ENCODE measurements around the gene BLNK.

DNA sequence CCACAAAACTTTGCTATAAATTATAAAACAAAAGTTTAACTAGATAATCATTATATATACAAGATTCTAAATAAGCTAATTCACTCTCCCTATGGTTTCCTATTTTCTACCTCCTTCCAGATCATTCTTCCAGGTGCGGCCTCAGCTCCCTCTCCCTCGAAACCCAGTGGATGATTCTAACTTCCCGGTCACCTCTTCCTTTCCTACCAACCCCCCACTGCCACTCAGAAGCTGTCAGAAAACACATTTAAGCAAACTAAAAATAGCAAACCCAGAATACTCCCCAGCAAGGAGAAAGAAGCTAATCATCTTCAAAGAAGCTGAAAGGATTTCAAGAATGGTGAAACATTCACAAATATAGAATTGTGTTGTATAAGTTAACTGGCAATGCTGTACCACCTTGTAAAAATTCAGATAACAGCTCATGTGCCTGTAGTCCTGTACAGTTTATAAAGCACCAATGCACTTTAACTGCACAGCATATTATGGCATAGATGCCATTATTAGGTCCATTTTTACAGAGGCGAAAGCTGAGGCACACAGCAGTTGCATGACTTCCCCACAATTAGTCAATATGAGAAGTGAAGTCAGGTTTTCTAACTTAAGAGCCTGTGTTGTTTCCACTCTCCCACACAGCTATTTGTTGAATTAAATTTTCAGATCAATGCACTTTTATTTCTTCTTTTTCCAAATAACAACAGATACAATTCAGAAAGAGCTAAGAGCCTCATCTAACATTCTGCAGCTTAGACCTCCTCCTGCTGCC is 19.2 kb upstream of the BLNK start:
- TF ChIP-seq CREB1 (CRISPR knock-in tag; IDR thresholded peaks at IDR 0.05; ENCODE audit: low read depth) (no peak), EZH2 (IDR thresholded peaks at IDR 0.05; ENCODE audit: low read depth, unreplicated experiment) (no peak), ZNF114 (CRISPR knock-in tag; IDR thresholded peaks at IDR 0.05) (no peak), POLR2AphosphoS5 (IDR thresholded peaks at IDR 0.05; ENCODE audit: low read depth) (no peak), JUNB (IDR thresholded peaks at IDR 0.05; ENCODE audit: unreplicated experiment) (no peak), EZH2phosphoT487 (IDR thresholded peaks at IDR 0.05; ENCODE audit: unreplicated experiment) (no peak), ZNF331 (CRISPR knock-in tag; IDR thresholded peaks at IDR 0.05; ENCODE audit: low read depth) (no peak), STAT1 (IDR thresholded peaks at IDR 0.05; ENCODE audit: unreplicated experiment) (no peak), NANOG (IDR thresholded peaks at IDR 0.05; ENCODE audit: borderline replicate concordance) (no peak)
- TF ChIP-seq, protein P1, sequence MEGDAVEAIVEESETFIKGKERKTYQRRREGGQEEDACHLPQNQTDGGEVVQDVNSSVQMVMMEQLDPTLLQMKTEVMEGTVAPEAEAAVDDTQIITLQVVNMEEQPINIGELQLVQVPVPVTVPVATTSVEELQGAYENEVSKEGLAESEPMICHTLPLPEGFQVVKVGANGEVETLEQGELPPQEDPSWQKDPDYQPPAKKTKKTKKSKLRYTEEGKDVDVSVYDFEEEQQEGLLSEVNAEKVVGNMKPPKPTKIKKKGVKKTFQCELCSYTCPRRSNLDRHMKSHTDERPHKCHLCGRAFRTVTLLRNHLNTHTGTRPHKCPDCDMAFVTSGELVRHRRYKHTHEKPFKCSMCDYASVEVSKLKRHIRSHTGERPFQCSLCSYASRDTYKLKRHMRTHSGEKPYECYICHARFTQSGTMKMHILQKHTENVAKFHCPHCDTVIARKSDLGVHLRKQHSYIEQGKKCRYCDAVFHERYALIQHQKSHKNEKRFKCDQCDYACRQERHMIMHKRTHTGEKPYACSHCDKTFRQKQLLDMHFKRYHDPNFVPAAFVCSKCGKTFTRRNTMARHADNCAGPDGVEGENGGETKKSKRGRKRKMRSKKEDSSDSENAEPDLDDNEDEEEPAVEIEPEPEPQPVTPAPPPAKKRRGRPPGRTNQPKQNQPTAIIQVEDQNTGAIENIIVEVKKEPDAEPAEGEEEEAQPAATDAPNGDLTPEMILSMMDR (conservative IDR thresholded peaks at IDR 0.05; ENCODE audit: low read depth in 2 of 2), result no peak
- TF ChIP-seq, protein P2, sequence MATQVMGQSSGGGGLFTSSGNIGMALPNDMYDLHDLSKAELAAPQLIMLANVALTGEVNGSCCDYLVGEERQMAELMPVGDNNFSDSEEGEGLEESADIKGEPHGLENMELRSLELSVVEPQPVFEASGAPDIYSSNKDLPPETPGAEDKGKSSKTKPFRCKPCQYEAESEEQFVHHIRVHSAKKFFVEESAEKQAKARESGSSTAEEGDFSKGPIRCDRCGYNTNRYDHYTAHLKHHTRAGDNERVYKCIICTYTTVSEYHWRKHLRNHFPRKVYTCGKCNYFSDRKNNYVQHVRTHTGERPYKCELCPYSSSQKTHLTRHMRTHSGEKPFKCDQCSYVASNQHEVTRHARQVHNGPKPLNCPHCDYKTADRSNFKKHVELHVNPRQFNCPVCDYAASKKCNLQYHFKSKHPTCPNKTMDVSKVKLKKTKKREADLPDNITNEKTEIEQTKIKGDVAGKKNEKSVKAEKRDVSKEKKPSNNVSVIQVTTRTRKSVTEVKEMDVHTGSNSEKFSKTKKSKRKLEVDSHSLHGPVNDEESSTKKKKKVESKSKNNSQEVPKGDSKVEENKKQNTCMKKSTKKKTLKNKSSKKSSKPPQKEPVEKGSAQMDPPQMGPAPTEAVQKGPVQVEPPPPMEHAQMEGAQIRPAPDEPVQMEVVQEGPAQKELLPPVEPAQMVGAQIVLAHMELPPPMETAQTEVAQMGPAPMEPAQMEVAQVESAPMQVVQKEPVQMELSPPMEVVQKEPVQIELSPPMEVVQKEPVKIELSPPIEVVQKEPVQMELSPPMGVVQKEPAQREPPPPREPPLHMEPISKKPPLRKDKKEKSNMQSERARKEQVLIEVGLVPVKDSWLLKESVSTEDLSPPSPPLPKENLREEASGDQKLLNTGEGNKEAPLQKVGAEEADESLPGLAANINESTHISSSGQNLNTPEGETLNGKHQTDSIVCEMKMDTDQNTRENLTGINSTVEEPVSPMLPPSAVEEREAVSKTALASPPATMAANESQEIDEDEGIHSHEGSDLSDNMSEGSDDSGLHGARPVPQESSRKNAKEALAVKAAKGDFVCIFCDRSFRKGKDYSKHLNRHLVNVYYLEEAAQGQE (IDR thresholded peaks at IDR 0.05; ENCODE audit: unreplicated experiment), result no peak
- TF ChIP-seq, protein P3, sequence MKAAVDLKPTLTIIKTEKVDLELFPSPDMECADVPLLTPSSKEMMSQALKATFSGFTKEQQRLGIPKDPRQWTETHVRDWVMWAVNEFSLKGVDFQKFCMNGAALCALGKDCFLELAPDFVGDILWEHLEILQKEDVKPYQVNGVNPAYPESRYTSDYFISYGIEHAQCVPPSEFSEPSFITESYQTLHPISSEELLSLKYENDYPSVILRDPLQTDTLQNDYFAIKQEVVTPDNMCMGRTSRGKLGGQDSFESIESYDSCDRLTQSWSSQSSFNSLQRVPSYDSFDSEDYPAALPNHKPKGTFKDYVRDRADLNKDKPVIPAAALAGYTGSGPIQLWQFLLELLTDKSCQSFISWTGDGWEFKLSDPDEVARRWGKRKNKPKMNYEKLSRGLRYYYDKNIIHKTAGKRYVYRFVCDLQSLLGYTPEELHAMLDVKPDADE (IDR thresholded peaks at IDR 0.05), result no peak
- TF ChIP-seq, protein P4, sequence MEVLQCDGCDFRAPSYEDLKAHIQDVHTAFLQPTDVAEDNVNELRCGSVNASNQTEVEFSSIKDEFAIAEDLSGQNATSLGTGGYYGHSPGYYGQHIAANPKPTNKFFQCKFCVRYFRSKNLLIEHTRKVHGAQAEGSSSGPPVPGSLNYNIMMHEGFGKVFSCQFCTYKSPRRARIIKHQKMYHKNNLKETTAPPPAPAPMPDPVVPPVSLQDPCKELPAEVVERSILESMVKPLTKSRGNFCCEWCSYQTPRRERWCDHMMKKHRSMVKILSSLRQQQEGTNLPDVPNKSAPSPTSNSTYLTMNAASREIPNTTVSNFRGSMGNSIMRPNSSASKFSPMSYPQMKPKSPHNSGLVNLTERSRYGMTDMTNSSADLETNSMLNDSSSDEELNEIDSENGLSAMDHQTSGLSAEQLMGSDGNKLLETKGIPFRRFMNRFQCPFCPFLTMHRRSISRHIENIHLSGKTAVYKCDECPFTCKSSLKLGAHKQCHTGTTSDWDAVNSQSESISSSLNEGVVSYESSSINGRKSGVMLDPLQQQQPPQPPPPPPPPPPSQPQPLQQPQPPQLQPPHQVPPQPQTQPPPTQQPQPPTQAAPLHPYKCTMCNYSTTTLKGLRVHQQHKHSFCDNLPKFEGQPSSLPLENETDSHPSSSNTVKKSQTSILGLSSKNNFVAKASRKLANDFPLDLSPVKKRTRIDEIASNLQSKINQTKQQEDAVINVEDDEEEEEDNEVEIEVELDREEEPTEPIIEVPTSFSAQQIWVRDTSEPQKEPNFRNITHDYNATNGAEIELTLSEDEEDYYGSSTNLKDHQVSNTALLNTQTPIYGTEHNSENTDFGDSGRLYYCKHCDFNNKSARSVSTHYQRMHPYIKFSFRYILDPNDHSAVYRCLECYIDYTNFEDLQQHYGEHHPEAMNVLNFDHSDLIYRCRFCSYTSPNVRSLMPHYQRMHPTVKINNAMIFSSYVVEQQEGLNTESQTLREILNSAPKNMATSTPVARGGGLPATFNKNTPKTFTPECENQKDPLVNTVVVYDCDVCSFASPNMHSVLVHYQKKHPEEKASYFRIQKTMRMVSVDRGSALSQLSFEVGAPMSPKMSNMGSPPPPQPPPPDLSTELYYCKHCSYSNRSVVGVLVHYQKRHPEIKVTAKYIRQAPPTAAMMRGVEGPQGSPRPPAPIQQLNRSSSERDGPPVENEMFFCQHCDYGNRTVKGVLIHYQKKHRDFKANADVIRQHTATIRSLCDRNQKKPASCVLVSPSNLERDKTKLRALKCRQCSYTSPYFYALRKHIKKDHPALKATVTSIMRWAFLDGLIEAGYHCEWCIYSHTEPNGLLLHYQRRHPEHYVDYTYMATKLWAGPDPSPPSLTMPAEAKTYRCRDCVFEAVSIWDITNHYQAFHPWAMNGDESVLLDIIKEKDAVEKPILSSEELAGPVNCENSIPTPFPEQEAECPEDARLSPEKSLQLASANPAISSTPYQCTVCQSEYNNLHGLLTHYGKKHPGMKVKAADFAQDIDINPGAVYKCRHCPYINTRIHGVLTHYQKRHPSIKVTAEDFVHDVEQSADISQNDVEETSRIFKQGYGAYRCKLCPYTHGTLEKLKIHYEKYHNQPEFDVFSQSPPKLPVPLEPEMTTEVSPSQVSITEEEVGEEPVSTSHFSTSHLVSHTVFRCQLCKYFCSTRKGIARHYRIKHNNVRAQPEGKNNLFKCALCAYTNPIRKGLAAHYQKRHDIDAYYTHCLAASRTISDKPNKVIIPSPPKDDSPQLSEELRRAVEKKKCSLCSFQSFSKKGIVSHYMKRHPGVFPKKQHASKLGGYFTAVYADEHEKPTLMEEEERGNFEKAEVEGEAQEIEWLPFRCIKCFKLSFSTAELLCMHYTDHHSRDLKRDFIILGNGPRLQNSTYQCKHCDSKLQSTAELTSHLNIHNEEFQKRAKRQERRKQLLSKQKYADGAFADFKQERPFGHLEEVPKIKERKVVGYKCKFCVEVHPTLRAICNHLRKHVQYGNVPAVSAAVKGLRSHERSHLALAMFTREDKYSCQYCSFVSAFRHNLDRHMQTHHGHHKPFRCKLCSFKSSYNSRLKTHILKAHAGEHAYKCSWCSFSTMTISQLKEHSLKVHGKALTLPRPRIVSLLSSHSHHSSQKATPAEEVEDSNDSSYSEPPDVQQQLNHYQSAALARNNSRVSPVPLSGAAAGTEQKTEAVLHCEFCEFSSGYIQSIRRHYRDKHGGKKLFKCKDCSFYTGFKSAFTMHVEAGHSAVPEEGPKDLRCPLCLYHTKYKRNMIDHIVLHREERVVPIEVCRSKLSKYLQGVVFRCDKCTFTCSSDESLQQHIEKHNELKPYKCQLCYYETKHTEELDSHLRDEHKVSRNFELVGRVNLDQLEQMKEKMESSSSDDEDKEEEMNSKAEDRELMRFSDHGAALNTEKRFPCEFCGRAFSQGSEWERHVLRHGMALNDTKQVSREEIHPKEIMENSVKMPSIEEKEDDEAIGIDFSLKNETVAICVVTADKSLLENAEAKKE (CRISPR knock-in tag; IDR thresholded peaks at IDR 0.05), result no peak
